GM21717 (cell line): ENCODE data around the gene RAPH1.
"Not testable (repeated sequence)": the region's sequence is repeated elsewhere in the genome, so short reads cannot be mapped to it uniquely, and the experiment has no call there.

Source experiments
- ATAC-seq: cut with Tn5 transposase; IDR thresholded peaks from one replicate; pipeline ENCODE4 v1.9.1; 2021; ENCODE audit warnings: mild to moderate bottlenecking, moderate library complexity; ENCODE audit not compliant: unreplicated experiment

The RAPH1 gene

GRCh38 chr2:203438528-203438927 is 96.6 kb downstream of the RAPH1 start:
- no peak for ATAC-seq

- ATAC-seq, result no peak
Observed at GRCh38 chr2:203437511-203437910, 97.6 kb downstream of the RAPH1 start.

GRCh38 chr2:203436496-203436895 is 98.6 kb downstream of the RAPH1 start:
- no peak for ATAC-seq

- ATAC-seq, result no peak
Observed at GRCh38 chr2:203432811-203433210, 102.3 kb downstream of the RAPH1 start.

- ATAC-seq, result no peak
Observed at GRCh38 chr2:203431391-203432185, 103.5 kb downstream of the RAPH1 start.

GRCh38 chr2:203429643-203430042 is 105.5 kb downstream of the RAPH1 start:
- not testable (repeated sequence) for ATAC-seq

DNA sequence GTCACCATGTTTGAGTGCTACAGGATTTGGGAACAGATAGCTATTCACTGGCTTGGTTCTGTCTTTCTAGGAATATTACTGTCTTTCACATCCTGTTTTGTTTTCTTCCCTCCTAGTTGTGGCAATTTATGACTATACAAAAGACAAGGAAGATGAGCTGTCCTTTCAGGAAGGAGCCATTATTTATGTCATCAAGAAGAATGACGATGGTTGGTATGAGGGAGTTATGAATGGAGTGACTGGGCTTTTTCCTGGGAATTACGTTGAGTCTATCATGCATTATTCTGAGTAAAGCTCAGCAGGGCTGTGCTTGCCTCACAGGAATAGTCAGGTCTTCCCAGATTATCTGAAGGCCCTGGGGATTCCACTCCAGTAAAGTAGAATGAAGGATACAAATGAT is 108.0 kb downstream of the RAPH1 start:
- ATAC-seq, result no peak

DNA sequence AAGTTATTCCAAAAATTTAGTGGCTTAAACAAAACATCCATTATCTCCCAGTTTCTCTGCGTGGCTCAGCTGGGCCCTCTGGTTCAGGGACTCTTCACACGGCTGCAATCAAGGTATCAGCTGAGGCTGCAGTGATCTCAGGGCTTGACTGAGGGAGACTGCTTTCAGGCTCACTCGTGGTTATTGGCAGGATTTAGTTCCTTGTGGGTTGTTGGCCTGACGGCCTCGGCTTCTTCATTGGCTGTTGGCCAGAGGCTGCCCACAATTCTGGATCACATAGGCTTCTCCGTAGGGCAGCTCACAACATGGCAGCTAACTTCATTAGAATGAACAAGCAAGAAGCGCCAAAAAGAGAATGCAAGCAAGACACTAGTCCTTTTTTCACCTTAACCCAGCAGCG is 116.8 kb downstream of the RAPH1 start:
- no peak for ATAC-seq

- ATAC-seq, result no peak
Observed at GRCh38 chr2:203413796-203414195, 121.3 kb downstream of the RAPH1 start.

DNA sequence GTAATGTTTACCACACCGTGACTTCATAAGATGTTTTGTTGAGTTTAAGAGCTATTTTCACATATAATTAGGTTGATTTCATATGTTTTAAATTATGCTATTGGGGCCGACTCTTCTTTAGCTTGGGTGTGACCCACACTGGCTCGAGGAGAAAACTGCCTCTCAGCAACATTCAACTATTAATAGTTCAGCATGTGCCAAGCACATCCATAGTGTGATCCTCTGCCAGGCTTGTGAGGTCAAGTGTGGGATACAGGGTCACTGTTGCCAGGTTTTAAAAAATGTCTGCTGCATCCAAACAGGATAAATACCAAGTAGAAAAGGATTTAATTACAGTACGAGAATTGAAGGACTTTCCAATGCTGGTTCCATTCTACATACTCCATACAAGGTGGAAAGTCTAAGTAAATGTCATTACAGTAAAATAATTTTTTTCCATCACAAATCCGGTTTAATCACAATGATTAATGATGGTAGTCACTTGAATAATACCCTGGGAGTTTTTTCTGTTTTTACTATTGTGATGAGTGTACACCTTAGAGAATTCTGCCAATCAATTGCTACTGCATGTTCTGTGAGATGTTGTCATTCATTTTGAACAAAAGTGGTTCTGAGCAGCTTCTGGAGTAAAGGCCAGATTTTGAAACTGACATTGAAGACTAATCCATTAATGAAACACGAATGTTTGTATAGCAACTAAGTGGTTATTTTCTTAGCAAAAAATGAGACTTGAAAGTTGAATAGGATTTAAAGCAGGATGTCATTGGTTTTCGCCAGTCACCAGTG is 122.4 kb downstream of the RAPH1 start:
- ATAC-seq, result no peak

- ATAC-seq, result no peak
Observed at GRCh38 chr2:203407496-203407895, 127.6 kb downstream of the RAPH1 start.

DNA sequence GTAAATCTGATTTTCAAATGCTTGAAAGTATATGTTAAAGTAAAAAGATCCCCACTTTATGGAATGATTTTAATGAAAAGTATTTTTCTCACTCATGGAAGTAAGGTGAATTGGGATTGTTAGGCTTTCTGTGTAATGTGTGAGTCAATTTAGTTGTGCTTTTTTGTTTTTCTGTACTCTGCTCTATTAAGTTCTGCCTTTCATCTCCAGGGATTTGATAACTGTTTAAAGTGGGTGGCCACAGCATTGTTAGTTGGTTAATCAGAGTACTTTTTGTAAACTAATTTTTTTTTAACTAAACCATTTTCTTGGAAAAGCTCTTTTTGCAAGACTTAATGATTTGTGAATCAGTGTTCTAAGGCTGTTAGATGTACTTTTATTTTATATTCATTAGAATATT is 130.1 kb downstream of the RAPH1 start:
- no peak for ATAC-seq

DNA sequence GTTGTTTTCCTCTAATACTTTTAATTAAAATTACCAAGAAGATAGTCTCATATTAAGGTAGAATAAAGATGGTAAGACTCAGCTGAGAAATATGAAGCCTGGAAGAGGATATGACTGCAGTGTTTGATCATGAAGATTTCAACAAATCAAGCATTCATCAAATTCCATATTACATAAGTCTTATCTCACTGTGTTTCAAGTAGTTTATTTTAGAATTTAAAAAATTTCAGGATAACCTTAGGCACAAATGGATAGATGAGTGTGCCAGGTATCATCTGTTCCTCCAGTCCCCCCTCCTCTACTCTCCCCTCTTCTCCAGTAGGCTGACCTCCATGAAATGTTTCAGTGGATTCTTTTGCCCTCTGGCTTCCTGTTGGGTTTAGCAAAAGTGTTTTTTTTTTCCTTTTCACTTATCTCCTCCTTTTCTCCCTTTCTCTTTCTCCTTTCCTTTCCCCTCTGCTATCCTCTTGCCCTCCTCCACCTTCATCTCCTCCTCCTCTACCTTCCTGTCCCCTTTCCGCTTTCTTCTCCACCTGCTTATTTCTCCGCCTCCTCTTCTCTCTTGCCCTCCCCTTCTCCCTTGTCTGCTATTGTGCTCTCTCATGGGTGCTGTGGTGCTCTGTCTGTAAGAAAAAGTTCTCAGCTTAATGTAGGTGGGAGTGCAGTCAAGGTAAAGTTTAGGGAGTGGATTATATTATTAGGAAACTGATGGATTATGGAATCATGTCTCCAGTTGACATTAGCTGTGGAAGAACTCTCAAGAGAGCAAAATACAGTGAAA is 134.1 kb downstream of the RAPH1 start:
- ATAC-seq, result no peak

GRCh38 chr2:203399031-203399430 is 136.1 kb downstream of the RAPH1 start:
- no peak for ATAC-seq

- no peak for ATAC-seq
Observed at GRCh38 chr2:203396667-203397066, 138.4 kb downstream of the RAPH1 start.

- ATAC-seq, result no peak
Observed at GRCh38 chr2:203395858-203396257, 139.2 kb downstream of the RAPH1 start.

GRCh38 chr2:203394519-203395227 is 140.4 kb downstream of the RAPH1 start:
- ATAC-seq, result no peak

DNA sequence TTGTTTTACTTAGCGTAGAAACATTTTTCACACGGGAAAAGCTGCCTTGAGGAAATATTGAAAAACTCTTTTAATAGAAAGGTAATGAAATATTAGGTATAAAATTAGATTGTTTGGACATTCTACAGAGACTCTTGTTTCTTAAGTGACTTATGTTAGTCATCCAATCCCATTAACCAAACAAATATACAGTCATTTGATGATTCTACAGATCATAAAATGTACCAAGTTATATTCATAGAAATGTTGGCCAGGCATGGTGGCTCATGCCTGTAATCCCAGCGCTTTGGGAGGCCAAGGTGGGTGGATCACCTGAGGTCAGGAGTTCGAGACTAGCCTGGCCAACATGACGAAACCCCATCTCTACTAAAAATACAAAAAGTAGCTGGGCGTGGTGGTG is 146.9 kb downstream of the RAPH1 start:
- ATAC-seq, result not testable (repeated sequence)

GRCh38 chr2:203383038-203383437 is 152.1 kb downstream of the RAPH1 start:
- ATAC-seq, result no peak

GRCh38 chr2:203379156-203379555 is 155.9 kb downstream of the RAPH1 start:
- no peak for ATAC-seq

GRCh38 chr2:203376173-203376572 is 158.9 kb downstream of the RAPH1 start:
- ATAC-seq, result no peak
